Suppressor macrophage (primary cell): ENCODE data around the gene SPATA45.

Experiments used
- DNase-seq, 4 experiments: peaks; one replicate each; pipeline ENCODE4 v3.0.0-alpha.2; 2020 to 2022

SPATA45 gene

DNA sequence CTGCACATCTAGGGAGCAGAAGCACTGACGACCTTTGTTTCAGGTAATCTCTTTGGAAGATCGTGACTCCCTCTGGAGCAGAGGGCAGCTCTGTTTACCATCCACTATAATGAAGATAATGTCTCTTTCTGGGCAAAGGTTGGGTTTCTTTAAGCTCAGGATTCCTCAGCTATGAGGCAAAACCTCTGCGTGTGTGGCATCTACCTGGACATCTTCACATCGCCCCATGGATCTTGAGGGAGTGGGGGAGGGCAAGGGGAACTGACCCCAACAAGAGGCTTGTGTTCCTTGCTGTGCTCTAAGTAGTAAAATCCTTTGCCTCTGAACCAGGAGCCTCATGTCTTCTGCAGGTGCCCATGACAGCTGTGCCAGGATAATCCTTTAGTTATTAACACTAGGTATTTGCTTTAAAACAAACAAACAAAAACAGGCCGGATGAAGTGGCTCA is 19.6 kb downstream of the SPATA45 start:
- DNase-seq: no peak

GRCh38 chr1:212827171-212827776 is 20.2 kb downstream of the SPATA45 start:
- no peak for DNase-seq

DNA sequence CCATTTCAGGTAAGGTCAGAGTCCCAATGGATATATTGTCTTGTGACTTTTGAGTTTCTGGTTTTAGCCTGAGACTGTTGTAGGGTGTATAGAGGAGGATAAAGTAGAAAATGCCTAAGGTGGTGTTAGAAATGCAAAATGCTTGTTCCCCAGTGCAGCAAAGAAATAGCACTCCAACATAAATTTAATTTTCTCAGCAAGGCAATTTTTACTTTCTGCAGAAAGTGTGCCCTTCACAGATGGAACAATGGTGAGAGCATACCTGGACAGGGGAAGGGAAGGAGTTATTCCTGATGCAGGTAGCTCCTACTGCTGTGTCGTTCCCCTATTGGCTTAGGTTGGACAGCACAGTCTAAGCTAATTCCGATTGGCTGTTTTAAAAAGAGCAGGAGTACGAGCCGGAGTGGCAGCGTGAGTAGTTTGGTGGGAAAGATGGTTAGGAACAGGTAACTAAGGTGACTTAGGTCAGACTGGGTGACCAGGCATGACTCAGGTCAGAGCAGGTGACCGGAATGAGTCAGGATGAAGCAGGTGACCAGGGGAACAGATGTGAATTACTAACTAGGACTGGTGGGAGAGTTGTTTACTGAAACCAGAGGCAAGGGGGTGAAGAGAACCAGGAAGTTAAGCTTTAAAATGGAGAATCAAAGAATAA is 21.5 kb downstream of the SPATA45 start:
- no peak for DNase-seq

- DNase-seq: no peak
These were observed 23.2 kb downstream of the SPATA45 start for GRCh38 chr1:212824201-212824600.

DNA sequence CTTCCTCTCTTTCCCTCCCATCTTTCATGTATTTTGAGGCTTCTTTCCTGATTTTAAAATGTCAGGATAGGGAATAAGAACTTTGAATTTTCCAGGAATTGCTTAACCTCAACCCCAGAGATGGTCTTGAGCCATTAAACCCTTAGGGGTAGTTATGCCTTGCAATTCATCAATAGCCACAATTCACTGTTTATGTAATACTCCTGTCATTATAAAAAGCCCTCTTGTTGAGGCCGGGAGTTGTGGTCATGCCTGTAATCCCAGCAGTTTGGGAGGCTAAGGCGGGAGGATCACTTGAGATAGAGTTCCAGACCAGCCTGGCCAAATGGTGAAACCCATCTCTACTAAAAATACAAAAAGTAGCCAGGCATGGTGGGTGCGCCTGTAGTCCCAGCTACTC is 24.5 kb downstream of the SPATA45 start:
- DNase-seq: no peak

DNA sequence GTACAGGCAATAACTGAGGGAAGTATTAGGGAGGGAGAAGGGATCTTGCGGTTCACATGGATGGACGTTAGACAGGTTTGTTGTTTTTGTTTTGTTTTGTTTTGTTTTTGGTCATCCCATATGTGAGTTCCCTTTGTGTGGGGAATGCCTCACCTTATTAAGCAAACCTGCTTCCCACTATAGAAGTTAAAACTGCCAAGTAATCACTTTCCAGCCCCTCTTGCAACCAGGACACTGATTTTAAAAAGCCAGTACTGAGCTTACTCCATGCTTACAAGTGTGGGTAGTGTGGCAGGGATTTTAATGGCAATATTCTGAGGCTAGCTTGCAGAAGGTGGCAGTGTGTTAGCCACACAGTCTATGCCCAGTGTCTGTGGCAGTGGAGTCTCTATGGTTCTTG is 26.5 kb downstream of the SPATA45 start:
- no peak for DNase-seq

GRCh38 chr1:212819726-212820125 is 27.7 kb downstream of the SPATA45 start:
- peak; percentile 50 to 78 (median 69) for DNase-seq

DNA sequence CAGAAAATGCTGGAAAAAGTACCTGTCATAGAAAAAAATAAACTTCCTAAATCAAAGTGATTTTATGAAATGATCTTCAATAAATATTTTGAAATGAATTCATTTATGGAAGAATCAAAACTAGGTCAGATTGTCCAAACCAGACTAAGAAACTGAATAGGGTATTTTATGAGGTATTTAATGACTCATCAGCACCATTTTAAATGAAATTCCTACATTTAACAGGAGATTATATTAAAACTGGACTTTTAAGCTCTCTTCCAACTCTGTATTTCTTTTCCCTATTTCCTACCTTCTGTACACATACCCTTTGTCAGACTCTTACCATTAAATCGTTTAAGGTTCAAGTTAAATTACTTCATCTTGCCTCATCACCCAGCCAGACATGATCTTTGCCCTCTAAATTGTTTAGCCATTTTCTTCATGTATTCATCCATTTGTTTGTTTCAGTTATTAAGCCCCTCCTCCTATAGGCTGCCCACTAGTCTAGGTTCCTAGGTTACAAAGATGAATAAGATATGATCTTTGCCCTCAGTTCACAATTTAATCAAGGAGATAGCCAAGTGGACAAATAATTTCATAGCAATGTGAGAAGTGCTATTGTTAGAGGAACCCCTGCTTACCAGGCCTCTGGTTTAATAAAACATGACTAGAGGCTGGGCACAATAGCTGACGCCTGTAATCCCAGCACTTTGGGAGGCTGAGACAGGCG is 30.7 kb downstream of the SPATA45 start:
- no peak for DNase-seq

DNA sequence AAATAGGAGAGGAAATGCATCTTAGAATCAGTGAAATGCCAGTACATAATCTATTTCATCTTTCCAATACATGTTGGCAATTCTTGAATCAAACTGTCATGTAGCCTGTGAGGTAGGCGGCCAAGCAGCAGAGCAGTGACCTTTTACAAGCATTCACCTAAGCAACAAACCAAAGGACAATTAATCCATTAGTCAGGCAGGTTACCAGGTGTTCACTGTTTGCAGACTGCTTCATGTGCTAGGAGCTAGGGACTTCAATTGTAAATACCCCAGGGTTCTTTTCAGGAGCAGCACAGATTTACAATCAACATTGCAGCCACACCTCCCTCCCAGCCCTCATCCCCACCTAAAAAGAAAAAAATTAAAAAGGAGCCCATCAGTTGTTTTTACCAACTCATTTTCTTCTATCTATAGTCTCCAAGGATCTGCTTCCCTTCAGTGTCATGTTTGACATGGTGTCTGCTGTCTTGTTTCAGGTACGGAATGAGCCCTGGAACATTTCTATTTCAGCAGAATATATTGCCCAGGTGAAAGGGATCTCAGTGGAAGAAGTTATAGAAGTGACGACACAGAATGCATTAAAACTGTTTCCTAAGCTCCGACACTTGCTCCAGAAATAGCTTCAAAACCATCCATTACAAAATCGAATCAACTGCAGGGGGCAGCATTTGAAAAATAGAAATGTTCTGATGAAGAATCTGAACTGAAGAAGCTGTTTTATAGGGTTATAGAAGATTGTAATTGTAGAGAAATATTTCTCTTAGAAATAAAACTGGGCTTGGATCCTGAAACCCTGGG is 32.7 kb downstream of the SPATA45 start:
- peak in 2 of 4 experiments; percentile 32 to 35 for DNase-seq

DNA sequence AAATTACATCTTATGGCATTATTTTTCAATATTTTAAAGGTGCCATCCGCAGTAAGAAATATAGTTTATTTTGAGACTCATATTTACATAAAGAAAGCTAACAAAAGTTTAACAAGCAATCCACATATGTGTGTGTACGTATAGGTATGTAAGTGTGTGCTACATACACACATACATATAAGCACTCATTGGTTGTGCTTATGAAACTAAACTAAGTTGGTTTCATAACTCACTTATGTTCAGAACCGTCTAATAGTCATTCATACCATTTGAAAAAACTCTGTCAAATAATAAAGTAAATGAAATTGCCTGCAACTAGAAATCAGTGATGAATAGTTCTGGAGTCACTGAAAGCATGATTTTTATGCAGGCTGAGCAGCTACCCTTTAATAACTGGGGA is 41.7 kb downstream of the SPATA45 start:
- DNase-seq: no peak

DNA sequence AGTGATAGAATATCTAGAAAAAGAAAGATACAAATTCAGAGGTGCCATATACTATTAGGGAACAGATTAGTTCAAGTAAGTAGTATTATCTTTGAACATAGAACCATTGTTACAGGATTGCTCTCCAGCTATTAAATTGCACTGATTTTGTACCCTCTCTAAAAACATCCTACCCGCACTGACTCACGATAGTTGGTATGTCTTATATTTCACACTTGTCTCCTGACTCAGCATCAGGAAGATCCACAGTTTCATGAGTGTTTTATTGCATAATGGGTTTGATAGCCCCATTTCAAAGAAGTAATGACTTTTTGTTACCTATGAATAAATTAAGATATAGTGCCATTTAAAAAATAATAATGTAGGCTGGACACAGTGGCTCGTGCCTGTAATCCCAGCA is 49.8 kb downstream of the SPATA45 start:
- DNase-seq: no peak

GRCh38 chr1:212794561-212795014 is 52.9 kb downstream of the SPATA45 start:
- peak; percentile 76 to 95 (median 86) for DNase-seq

DNA sequence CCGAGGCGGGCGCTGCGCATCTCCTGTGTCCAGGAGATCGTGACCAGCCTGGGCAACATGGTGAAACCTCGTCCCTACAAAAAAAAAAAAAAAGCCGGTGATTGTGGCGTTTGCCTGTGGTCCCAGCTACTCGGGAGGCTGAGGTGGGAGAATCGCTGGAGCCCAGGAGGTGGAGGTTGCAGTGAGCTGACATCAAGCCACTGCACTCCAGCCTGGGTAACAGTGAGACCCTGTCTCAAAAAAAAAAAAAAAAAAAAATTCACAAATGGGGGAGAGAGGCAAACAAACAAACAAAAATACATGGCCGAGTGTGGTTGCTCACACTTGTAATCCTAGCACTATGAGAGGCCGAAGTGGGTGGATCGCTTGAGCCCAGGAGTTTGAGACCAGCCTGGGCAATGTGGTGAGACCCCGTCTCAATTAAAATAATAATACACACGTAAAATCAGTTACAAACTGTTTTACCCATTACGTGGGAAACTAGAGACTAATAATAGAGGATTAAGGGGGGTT is 55.0 kb downstream of the SPATA45 start:
- DNase-seq: no peak

- DNase-seq: peak; percentile 95 to 99 (median 95)
These were observed 55.6 kb downstream of the SPATA45 start, which contains the start of the genes NSL1 and TATDN3 for GRCh38 chr1:212791676-212792395. TSS of gene NSL1 (minus strand) at chr1:212791777. CDS start at chr1:212791763, 14 bp downstream. TSS of gene TATDN3 (plus strand) at chr1:212791894. CDS start at chr1:212791922, 28 bp downstream.

DNA sequence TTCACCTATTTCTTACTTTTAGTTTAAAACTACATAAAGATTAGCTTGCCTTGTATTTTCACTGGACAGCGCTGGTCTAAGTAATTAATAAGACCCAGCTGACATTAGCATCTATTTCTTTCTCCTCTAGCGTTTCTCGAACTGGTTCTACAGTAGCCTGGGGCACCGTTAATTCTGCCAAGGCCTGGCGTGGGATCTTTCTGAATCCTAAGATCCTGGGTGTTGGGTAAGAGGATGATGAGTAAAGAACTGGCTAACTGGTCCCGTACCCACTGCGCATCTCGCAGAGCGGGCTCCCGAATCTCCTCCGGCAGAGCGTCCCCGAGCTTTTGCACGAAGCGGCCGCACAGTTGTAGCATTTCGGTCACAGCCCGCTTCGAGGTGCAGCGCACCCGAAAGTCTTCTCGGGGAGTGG is 56.2 kb downstream of the SPATA45 start:
- DNase-seq: peak in 1 of 4 experiments; percentile 81

DNA sequence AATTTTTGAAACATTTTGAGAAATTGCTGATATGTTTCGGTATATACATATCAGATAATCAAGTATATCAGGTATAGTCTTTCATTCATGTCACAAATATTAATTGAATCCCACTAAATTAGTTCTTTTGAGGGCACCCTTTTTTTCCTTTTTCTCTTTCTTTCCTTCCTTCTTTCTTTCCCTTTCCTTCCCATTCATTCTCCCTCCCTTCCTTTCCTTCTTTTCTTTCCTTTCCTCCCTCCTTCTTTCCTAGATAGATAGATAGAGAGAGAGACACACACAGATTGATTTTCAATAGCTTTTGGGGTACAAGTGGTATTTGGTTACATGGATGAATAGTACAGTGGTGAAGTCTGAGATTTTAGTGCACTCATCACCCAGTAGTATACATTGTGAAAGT is 61.6 kb downstream of the SPATA45 start:
- DNase-seq: no peak

GRCh38 chr1:212783976-212784375 is 63.5 kb downstream of the SPATA45 start:
- DNase-seq: no peak

- DNase-seq: peak; percentile 54 to 84 (median 72)
These were observed 64.9 kb downstream of the SPATA45 start for GRCh38 chr1:212782422-212783154.

GRCh38 chr1:212781225-212781624 is 66.2 kb downstream of the SPATA45 start:
- DNase-seq: no peak

DNA sequence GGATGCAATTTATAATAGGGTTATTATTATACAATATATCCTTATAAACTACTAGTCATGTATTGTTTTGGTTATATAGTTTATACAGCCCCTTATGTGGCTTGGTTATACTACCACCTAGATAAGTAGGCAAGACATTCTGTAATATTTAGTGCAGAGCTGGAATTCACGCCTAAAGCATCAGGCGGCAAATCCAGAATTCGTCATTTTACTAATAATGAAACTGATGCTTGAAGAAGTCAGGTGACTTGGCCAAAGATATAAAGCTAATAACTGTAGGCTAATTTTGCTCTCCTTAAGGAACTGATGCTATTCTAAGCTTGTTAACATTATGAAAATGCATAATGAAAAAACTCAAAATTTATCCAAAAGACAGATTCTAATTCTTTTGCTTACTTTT is 66.7 kb downstream of the SPATA45 start:
- DNase-seq: no peak
